ENCODE data around the gene SLC4A1. TPM values are rescaled to one million over a fixed set of nuclear protein-coding genes. Genes with fewer than 3 reads are reported as not detected.
A peak's percentile ranks its signal among the peaks of the same experiment; 100 is the strongest.

The SLC4A1 gene
- total and polyA plus RNA-seq, 8 donors, result 8.3 TPM; not detected in 7

- Histone ChIP-seq H3K27me3 (no peaks in the 10 kb centered on the region), H3K36me3 (peaks cover 24 to 55% (median 51%) of the 10 kb centered on the region in 4 donors), H3K9me3 (no peaks in the 10 kb centered on the region), H3K4me3 (no peak overlapping the region), H3K27ac (peak overlapping the region in 2 of 5 donors; percentile 8 to 50), H3K4me1 (peaks cover 13 to 49% (median 32%) of the 10 kb centered on the region in 4 donors)
- intact Hi-C loops (cut with DNase I; ENCODE audit: low total_unique reads), result no loop called here
- TF ChIP-seq POLR2AphosphoS5 (IDR thresholded peaks at IDR 0.05), result no peak
- TF ChIP-seq CTCF (IDR thresholded peaks at IDR 0.05), result no peak
- no peak for TF ChIP-seq EP300 (IDR thresholded peaks at IDR 0.05)
- no peak for TF ChIP-seq POLR2A (IDR thresholded peaks at IDR 0.05)
- peak in 1 of 2 donors; percentile 1 for DNase-seq
- 65 to 74% (median 70%) methylated on average over 5 of the region's 5 CpGs for WGBS, 5 donors
Observed at GRCh38 chr17:44216694-44217093, 51.2 kb downstream of the SLC4A1 start.

- no peaks in the 10 kb centered on the region for H3K9me3 ChIP-seq
- intact Hi-C loops (cut with DNase I; ENCODE audit: low total_unique reads), result no loop called here
- H3K4me3 ChIP-seq, result no peak overlapping the region
- DNase-seq, result peak in 1 of 2 donors; percentile 47
- H3K27me3 ChIP-seq, result no peaks in the 10 kb centered on the region
- H3K4me1 ChIP-seq, result peaks cover 18 to 52% (median 36%) of the 10 kb centered on the region in 4 donors
- peaks cover 28 to 60% (median 56%) of the 10 kb centered on the region in 4 donors for H3K36me3 ChIP-seq
- WGBS, 5 donors, result 75 to 86% (median 81%) methylated on average over 5 of the region's 5 CpGs
- TF ChIP-seq POLR2AphosphoS5 (IDR thresholded peaks at IDR 0.05), result no peak
- no peak for TF ChIP-seq POLR2A (IDR thresholded peaks at IDR 0.05)
- no peak for TF ChIP-seq EP300 (IDR thresholded peaks at IDR 0.05)
- no peak for TF ChIP-seq CTCF (IDR thresholded peaks at IDR 0.05)
- H3K27ac ChIP-seq, result peak overlapping the region in 2 of 5 donors; percentile 8 to 50
Observed at GRCh38 chr17:44216173-44216572, 51.8 kb downstream of the SLC4A1 start.

GRCh38 chr17:44214896-44215295 lies 53.0 kb downstream of the SLC4A1 start:
- 88 to 93% (median 90%) methylated on average over 6 of the region's 6 CpGs for WGBS, 5 donors
- Histone ChIP-seq H3K27me3 (no peaks in the 10 kb centered on the region), H3K36me3 (peaks cover 29 to 66% (median 63%) of the 10 kb centered on the region in 4 donors), H3K4me3 (no peak overlapping the region), H3K4me1 (peaks cover 31 to 64% (median 47%) of the 10 kb centered on the region in 4 donors), H3K9me3 (no peaks in the 10 kb centered on the region), H3K27ac (no peak overlapping the region)
- peak in 1 of 2 donors; percentile 1 for DNase-seq
- intact Hi-C loops (cut with DNase I; ENCODE audit: low total_unique reads), result loop anchor here (5.0 kb wide), 1 partner anchor 107 kb away; the partner anchor contains the start of gene SLC25A39
- TF ChIP-seq POLR2AphosphoS5 (IDR thresholded peaks at IDR 0.05) (no peak), CTCF (IDR thresholded peaks at IDR 0.05) (no peak), EP300 (IDR thresholded peaks at IDR 0.05) (no peak), POLR2A (IDR thresholded peaks at IDR 0.05) (no peak)

- Histone ChIP-seq H3K27me3 (no peaks in the 10 kb centered on the region), H3K4me3 (no peak overlapping the region), H3K4me1 (peaks cover 31 to 72% (median 50%) of the 10 kb centered on the region in 4 donors), H3K36me3 (peaks cover 37 to 73% (median 70%) of the 10 kb centered on the region in 4 donors), H3K27ac (no peak overlapping the region), H3K9me3 (no peaks in the 10 kb centered on the region)
- WGBS, 5 donors, result 91 to 100% (median 97%) methylated on average over 1 of the region's 1 CpG
- TF ChIP-seq POLR2A (IDR thresholded peaks at IDR 0.05) (no peak), EP300 (IDR thresholded peaks at IDR 0.05) (no peak), CTCF (IDR thresholded peaks at IDR 0.05) (no peak), POLR2AphosphoS5 (IDR thresholded peaks at IDR 0.05) (no peak)
- DNase-seq, result no peak
- intact Hi-C loops (cut with DNase I; ENCODE audit: low total_unique reads), result loop anchor here (5.0 kb wide), 1 partner anchor 108 kb away; the partner anchor contains the start of gene SLC25A39
Observed at GRCh38 chr17:44214230-44214494, 53.8 kb downstream of the SLC4A1 start.
